Endodermal cell (in vitro differentiated cells): Measurements from ENCODE around the gene ANKMY1. TPM values are rescaled to one million over a fixed set of nuclear protein-coding genes. Genes with fewer than 3 reads are reported as not detected.

Experiments used
- DNase-seq: peaks from one replicate; pipeline ENCODE4 v3.0.0-alpha.2; 2017
- H3K27ac ChIP-seq: 2 replicates; pipeline ENCODE4 v1.5.1; 2013; ENCODE audit warnings: mild to moderate bottlenecking, low read depth, low read length, moderate library complexity
- H3K27me3 ChIP-seq: 2 replicates; pipeline ENCODE4 v1.6.1; 2013; ENCODE audit warnings: mild to moderate bottlenecking, low read length, moderate library complexity; ENCODE audit not compliant: insufficient read depth, control insufficient read depth, poor library complexity, severe bottlenecking
- H3K36me3 ChIP-seq: 2 replicates; pipeline ENCODE4 v1.7.0; 2013; ENCODE audit warnings: mild to moderate bottlenecking, low read length, moderate library complexity; ENCODE audit not compliant: control insufficient read depth, insufficient read depth
- H3K4me1 ChIP-seq: one replicate; pipeline ENCODE4 v1.7.0; 2013; ENCODE audit warnings: low read length; ENCODE audit not compliant: control insufficient read depth, insufficient read depth
- H3K4me3 ChIP-seq: 2 replicates; pipeline ENCODE4 v1.5.1; 2013; ENCODE audit warnings: mild to moderate bottlenecking, low read length, moderate library complexity
- H3K9ac ChIP-seq: 2 replicates; pipeline ENCODE4 v1.6.1; 2013; ENCODE audit warnings: mild to moderate bottlenecking, low read length, moderate library complexity; ENCODE audit not compliant: poor library complexity, severe bottlenecking; ENCODE audit errors: extremely low read depth
- H3K9me3 ChIP-seq: 2 replicates; pipeline ENCODE4 v1.6.1; 2013; ENCODE audit warnings: mild to moderate bottlenecking, low read length, moderate library complexity; ENCODE audit not compliant: control insufficient read depth
- H3K27ac Mint-ChIP-seq: 2 replicates; pipeline ENCODE4 v1.8.0; 2020; ENCODE audit warnings: mixed read lengths
- H3K27me3 Mint-ChIP-seq: 2 replicates; pipeline ENCODE4 v1.8.0; 2021; ENCODE audit warnings: mild to moderate bottlenecking, mixed read lengths; ENCODE audit not compliant: insufficient read depth
- H3K36me3 Mint-ChIP-seq: 2 replicates; pipeline ENCODE4 v1.8.0; 2020; ENCODE audit warnings: low read depth, mixed read lengths
- H3K4me1 Mint-ChIP-seq: 2 replicates; pipeline ENCODE4 v1.8.0; 2020; ENCODE audit warnings: mixed read lengths
- H3K4me3 Mint-ChIP-seq: 2 replicates; pipeline ENCODE4 v1.8.0; 2020; ENCODE audit warnings: mild to moderate bottlenecking, moderate library complexity, mixed read lengths
- H3K9me3 Mint-ChIP-seq: 2 replicates; pipeline ENCODE4 v1.8.0; 2020; ENCODE audit warnings: mild to moderate bottlenecking, mixed read lengths
- CTCF ChIP-seq: fragments of 200-600 bp; sonication (generic); conservative IDR thresholded peaks from 2 replicates; pipeline ENCODE4 v1.5.0; 2021; ENCODE audit warnings: antibody characterized with exemption, mild to moderate bottlenecking
- WGBS, 2 experiments: methylation state at CpG; one replicate each; pipeline versions ENCODE4 v1.1.5 to v1.1.7; 2013; ENCODE audit warnings: missing lambda C conversion rate in 2 of 2, mixed read lengths in 1 of 2; ENCODE audit not compliant: insufficient coverage in 1 of 2, insufficient read length in 1 of 2; 5-methylcytosine and 5-hydroxymethylcytosine counted together
- microRNA-seq: library from miRNA; unstranded; fragments of <30 nt; microRNA quantifications from one replicate; pipeline ENCODE4 v1.2.0, GENCODE V29; 2020; ENCODE audit warnings: borderline microRNAs expressed
- total RNA-seq, 2 donors: library from RNA; stranded (reverse); fragmentation: NEBNext Ultra II Directional in 1 of 2; extraction: Animal tissue kit (Norgen Biotek cat#: 25700) in 1 of 2; gene quantifications; 2 replicates in 1 of 2; 3 replicates in 1 of 2; pipeline ENCODE4 v1.2.1, GENCODE V29; 2021

The ANKMY1 gene
- total RNA-seq, 2 donors from 2014 or later: 7.4 to 13.3 TPM

- no peak overlapping the region for H3K9ac ChIP-seq
- no peaks in the 10 kb centered on the region for H3K9me3 ChIP-seq
- no peaks in the 10 kb centered on the region for H3K27me3 ChIP-seq
- H3K27ac ChIP-seq: no peak overlapping the region
- Mint-ChIP-seq H3K36me3 (no peaks in the 10 kb centered on the region), H3K27ac (no peak overlapping the region), H3K27me3 (peaks cover 42% of the 10 kb centered on the region), H3K4me3 (no peak overlapping the region), H3K9me3 (peaks cover 5% of the 10 kb centered on the region), H3K4me1 (no peaks in the 10 kb centered on the region)
- no peak for TF ChIP-seq CTCF
- H3K4me1 ChIP-seq: no peaks in the 10 kb centered on the region
- DNase-seq: peak; percentile 36
- 60 to 85% methylated on average over 1 to 3 of the region's 3 CpGs for WGBS, 2 experiments
- no peaks in the 10 kb centered on the region for H3K36me3 ChIP-seq
- no peak overlapping the region for H3K4me3 ChIP-seq
Measured at GRCh38 chr2:240431271-240431660, 126.5 kb downstream of the ANKMY1 start.

- TF ChIP-seq CTCF: no peak
- Histone ChIP-seq H3K4me3 (no peak overlapping the region), H3K36me3 (no peaks in the 10 kb centered on the region), H3K9ac (no peak overlapping the region), H3K4me1 (no peaks in the 10 kb centered on the region), H3K9me3 (no peaks in the 10 kb centered on the region), H3K27me3 (no peaks in the 10 kb centered on the region), H3K27ac (no peak overlapping the region)
- Mint-ChIP-seq H3K36me3 (no peaks in the 10 kb centered on the region), H3K4me1 (no peaks in the 10 kb centered on the region), H3K9me3 (peaks cover 9% of the 10 kb centered on the region), H3K27ac (no peak overlapping the region), H3K27me3 (peaks cover 49% of the 10 kb centered on the region), H3K4me3 (no peak overlapping the region)
- WGBS, 2 experiments: 94% methylated on average over 5 of the region's 5 CpGs; no CpG with 5 or more reads in 1 of the 2 experiments
- no peak for DNase-seq
Measured at GRCh38 chr2:240430595-240430994, 127.2 kb downstream of the ANKMY1 start.

GRCh38 chr2:240429872-240430491 lies 127.8 kb downstream of the ANKMY1 start:
- peaks cover 9% of the 10 kb centered on the region for H3K9me3 Mint-ChIP-seq
- H3K27me3 Mint-ChIP-seq: peaks cover 54% of the 10 kb centered on the region
- no peaks in the 10 kb centered on the region for H3K4me1 ChIP-seq
- DNase-seq: peak; percentile 46
- no peaks in the 10 kb centered on the region for H3K36me3 ChIP-seq
- H3K9ac ChIP-seq: no peak overlapping the region
- no peak overlapping the region for H3K4me3 ChIP-seq
- no peak overlapping the region for H3K27ac Mint-ChIP-seq
- no peaks in the 10 kb centered on the region for H3K36me3 Mint-ChIP-seq
- TF ChIP-seq CTCF: peak; percentile 30
- no peaks in the 10 kb centered on the region for H3K27me3 ChIP-seq
- H3K4me3 Mint-ChIP-seq: no peak overlapping the region
- H3K4me1 Mint-ChIP-seq: no peaks in the 10 kb centered on the region
- WGBS, 2 experiments: 80 to 90% methylated on average over 9 to 14 of the region's 14 CpGs
- no peaks in the 10 kb centered on the region for H3K9me3 ChIP-seq
- H3K27ac ChIP-seq: no peak overlapping the region

Small RNAs within 50 kb of the gene (microRNA-seq; reads per million reads assigned to microRNA genes)
- gene MIR149: 167 reads per million, percentile 80 among the genes with 10 or more reads in this experiment

Other genes starting within 250 kb of the ANKMY1 start
- gene GPC1, start 122.3 kb downstream of the ANKMY1 start, total RNA-seq: 10 to 100 TPM; 37.8 to 69.7 TPM
- gene DUSP28, start 2.4 kb upstream of the ANKMY1 start, total RNA-seq: 1 to 10 TPM; 1.4 to 2.8 TPM
- 10 to 100 TPM; 38.4 to 52.4 TPM for gene RNPEPL1, start 10.5 kb upstream of the ANKMY1 start, total RNA-seq
- 10 to 100 TPM; 58.9 to 61.9 TPM for gene CAPN10, start 28.7 kb upstream of the ANKMY1 start, total RNA-seq
- gene GPR35, start 67.5 kb upstream of the ANKMY1 start, total RNA-seq: under 1 TPM; 0.55 to 0.71 TPM
- gene AQP12B, start 124.9 kb upstream of the ANKMY1 start, total RNA-seq: not detected
- not detected for gene AQP12A, start 133.9 kb upstream of the ANKMY1 start, total RNA-seq